Erythroblast (primary cell): ENCODE data around the gene AUTS2.

ENCODE experiments used
- DNase-seq, 2 experiments: peaks; one replicate each; lab custom pipeline; 2025; lab: John Stamatoyannopoulos, UW
- GATA1 ChIP-seq: IDR thresholded peaks from 2 replicates; pipeline ENCODE4 v1.6.1; 2011; ENCODE audit warnings: low read depth, mild to moderate bottlenecking, control low read depth, low read length, moderate library complexity
- POLR2A ChIP-seq: IDR thresholded peaks from 2 replicates; pipeline ENCODE4 v1.6.1; 2011; ENCODE audit warnings: mild to moderate bottlenecking, low read length

Gene AUTS2

GRCh38 chr7:69598081-69598486 lies at the start of gene AUTS2:
TSS of gene AUTS2 (plus strand) at chr7:69598475. CDS start at chr7:69599654, 1,179 bp downstream.
- peak; percentile 63 to 65 for DNase-seq
- TF ChIP-seq GATA1: no peak
- TF ChIP-seq POLR2A: no peak

- TF ChIP-seq GATA1: no peak
- TF ChIP-seq POLR2A: no peak
- no peak for DNase-seq
Observed at GRCh38 chr7:69550991-69551390, 47.3 kb upstream of the AUTS2 start.

- TF ChIP-seq GATA1 (no peak), POLR2A (no peak)
- DNase-seq: no peak
Observed at GRCh38 chr7:69553190-69553589, 45.1 kb upstream of the AUTS2 start.

- no peak for DNase-seq
Observed at GRCh38 chr7:69561266-69561960, 36.9 kb upstream of the AUTS2 start.

GRCh38 chr7:69564454-69565417 lies 33.5 kb upstream of the AUTS2 start:
- DNase-seq: no peak
- no peak for TF ChIP-seq GATA1
- TF ChIP-seq POLR2A: no peak

More at GRCh38 chr7:69561266-69561960, 36.9 kb upstream of the AUTS2 start:
- TF ChIP-seq POLR2A (no peak), GATA1 (no peak)

GRCh38 chr7:69567800-69568199 lies 30.5 kb upstream of the AUTS2 start:
- TF ChIP-seq GATA1 (no peak), POLR2A (no peak)
- DNase-seq: no peak

- no peak for DNase-seq
- no peak for TF ChIP-seq GATA1
- TF ChIP-seq POLR2A: no peak
Observed at GRCh38 chr7:69568266-69568665, 30.0 kb upstream of the AUTS2 start.

GRCh38 chr7:69575651-69576050 lies 22.6 kb upstream of the AUTS2 start:
- DNase-seq: no peak
- TF ChIP-seq POLR2A: no peak
- no peak for TF ChIP-seq GATA1

GRCh38 chr7:69577221-69577620 lies 21.1 kb upstream of the AUTS2 start:
- TF ChIP-seq POLR2A (no peak), GATA1 (no peak)
- DNase-seq: no peak

- TF ChIP-seq POLR2A (no peak), GATA1 (no peak)
Observed at GRCh38 chr7:69585169-69585568, 13.1 kb upstream of the AUTS2 start.

GRCh38 chr7:69586321-69586720 lies 12.0 kb upstream of the AUTS2 start:
- no peak for DNase-seq
- TF ChIP-seq POLR2A (no peak), GATA1 (no peak)

More at GRCh38 chr7:69585169-69585568, 13.1 kb upstream of the AUTS2 start:
- DNase-seq: no peak

GRCh38 chr7:69588773-69589172 lies 9.5 kb upstream of the AUTS2 start:
- no peak for TF ChIP-seq POLR2A
- TF ChIP-seq GATA1: no peak
- no peak for DNase-seq

- DNase-seq: no peak
- TF ChIP-seq POLR2A (no peak), GATA1 (no peak)
Observed at GRCh38 chr7:69591805-69592204, 6.5 kb upstream of the AUTS2 start.

- no peak for TF ChIP-seq POLR2A
- TF ChIP-seq GATA1: no peak
- DNase-seq: no peak
Observed at GRCh38 chr7:69593511-69593910, 4.8 kb upstream of the AUTS2 start.

GRCh38 chr7:69595415-69595814 lies 2.9 kb upstream of the AUTS2 start:
- no peak for DNase-seq
- no peak for TF ChIP-seq GATA1
- no peak for TF ChIP-seq POLR2A
